PFSK-1 (cell line): Measurements from ENCODE around the gene SFXN1.

Experiments
- POLR2AphosphoS5 ChIP-seq: IDR thresholded peaks from 2 replicates; pipeline ENCODE4 v1.6.1; 2012; ENCODE audit warnings: low read depth, mild to moderate bottlenecking, control low read depth, low read length, moderate library complexity
- SIN3A ChIP-seq: IDR thresholded peaks from 2 replicates; pipeline ENCODE4 v1.6.1; 2012; ENCODE audit warnings: mild to moderate bottlenecking, low read length, moderate library complexity, borderline replicate concordance; ENCODE audit not compliant: insufficient read depth
- TAF1 ChIP-seq: IDR thresholded peaks from 2 replicates; pipeline ENCODE4 v1.6.1; 2012; ENCODE audit warnings: low read length, control low read depth, borderline replicate concordance; ENCODE audit not compliant: insufficient read depth

DNA sequence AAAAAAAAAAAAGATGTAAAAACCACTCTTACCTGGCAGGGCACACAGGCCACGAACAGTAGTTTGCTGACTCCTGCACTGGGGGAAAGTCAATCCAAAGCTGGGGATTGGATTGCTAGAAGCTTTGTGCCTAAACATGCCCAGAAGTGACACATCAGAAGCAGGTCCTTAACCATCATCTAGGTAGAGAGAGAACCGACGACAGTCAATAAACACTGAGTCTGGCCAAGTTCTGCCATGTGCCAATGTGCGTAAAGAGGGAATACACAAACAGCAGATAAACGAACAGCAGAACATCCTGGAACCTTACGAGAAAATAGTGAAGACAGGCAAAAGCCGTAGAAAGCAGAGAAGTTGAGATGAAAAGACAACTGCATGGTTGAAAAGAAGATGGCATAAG is 14.9 kb downstream of the SFXN1 start:
- TF ChIP-seq POLR2AphosphoS5 = no peak
- TF ChIP-seq SIN3A = no peak
- TF ChIP-seq TAF1 = no peak
